ENCODE measurements around the gene VAV2. TPM values are rescaled to one million over a fixed set of nuclear protein-coding genes. Genes with fewer than 3 reads are reported as not detected.
A peak's percentile ranks its signal among the peaks of the same experiment; 100 is the strongest.

VAV2 gene
- total and polyA plus RNA-seq, 11 donors, result 3.3 to 9.9 (median 5.3) TPM

DNA sequence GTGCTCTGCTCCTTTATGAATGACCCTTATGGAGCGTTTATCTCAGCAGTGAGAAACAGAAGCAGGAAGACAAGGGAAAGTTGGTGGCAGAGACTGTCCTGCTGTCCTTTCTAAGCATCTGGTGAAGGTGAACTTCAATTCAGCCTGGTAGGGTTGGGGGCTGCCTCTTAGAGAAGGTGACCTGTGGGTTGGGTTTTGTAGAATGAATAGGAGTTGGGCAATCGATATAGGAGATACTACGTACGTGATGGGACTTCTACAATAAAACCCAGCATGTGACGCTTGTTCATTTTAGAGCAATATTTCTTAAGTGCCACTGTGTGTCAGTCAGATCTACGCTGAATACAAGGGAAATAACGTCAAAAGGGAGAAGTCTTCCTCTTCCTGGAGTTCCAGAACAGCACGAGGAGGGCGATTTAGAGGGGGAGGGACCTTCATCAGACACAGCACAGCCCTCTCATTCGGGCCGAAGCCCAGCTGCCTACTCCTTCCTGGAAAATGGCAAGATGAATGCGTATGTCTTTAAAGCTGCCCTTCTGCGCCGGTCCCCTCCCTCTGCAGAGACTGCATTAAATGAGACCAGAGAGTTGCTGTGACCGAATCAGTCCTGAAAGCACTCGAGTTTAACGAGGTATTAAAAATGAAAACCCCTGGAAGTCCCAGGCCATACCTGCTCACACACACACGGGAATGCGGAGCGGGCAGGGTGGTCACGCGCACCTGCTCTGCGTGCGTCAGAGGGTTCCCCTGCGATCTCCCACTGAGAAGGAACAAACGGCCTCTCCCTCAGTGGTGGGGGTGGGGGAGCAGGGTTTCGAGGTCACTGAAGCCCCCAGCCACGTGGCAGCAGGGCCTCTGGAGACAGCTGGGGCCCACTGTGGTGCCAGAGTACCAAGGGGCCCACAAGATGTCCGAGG, 168.7 kb downstream of the VAV2 start:
- Histone ChIP-seq H3K27me3 (no peaks in the 10 kb centered on the region), H3K36me3 (no peaks in the 10 kb centered on the region), H3K4me1 (peaks cover 0 to 12% (median 4%) of the 10 kb centered on the region in 12 donors), H3K4me3 (no peak overlapping the region), H3K9me3 (no peaks in the 10 kb centered on the region), H3K27ac (peak overlapping the region in 1 of 12 donors; percentile 37)
- peak in 2 of 4 donors; percentile 45 to 84 for ATAC-seq
- no peak for TF ChIP-seq CTCF (IDR thresholded peaks at IDR 0.05)
- TF ChIP-seq POLR2A (IDR thresholded peaks at IDR 0.05), result no peak
- WGBS, 4 donors, result 73 to 77% (median 76%) methylated on average over 28 to 29 of the region's 29 CpGs
- intact Hi-C loops (cut with DNase I), result no loop called here
- peak in 1 of 5 donors; percentile 40 for DNase-seq

GRCh38 chr9:133822430-133823065, 169.6 kb downstream of the VAV2 start:
- peak in 1 of 5 donors; percentile 11 for DNase-seq

DNA sequence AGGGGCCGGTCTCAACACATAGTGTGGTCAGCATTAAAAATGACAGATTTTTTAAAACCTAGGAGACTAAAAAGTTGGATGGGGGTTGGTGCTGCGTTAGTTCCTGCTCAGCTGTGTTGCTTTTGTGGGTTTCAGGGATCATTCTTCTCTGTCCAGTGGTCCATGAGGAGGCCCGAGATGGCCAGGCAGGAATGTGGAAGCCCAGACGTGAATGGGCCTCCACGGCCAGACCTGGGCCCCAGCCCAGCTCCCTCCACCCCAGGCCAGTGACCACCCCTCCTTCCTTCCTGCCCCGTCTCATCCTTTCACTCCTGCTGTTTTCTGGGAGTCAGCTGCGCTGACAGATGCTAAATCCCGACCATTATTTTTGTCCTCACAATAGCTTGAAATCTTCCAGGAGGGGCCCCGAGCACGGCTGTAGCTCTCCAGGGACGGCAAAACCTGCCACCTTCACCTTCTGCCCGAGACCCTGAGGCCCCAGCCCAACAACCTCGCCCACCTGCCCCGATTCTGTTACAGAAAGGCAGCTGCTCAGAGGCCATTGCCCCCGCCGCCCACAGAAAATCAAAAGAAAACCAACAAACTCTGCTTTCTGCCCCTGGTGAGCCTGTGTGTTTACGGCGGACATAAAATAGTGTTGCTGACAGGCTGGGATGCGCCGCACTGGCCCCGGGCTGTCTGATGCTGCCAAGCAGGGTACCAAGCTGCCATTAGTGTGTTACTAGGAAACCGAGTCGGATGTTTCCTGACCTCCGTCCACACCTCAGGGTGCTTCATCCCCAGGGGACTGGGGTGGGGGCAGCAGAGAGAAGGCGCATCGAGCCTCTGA, 170.3 kb downstream of the VAV2 start:
- ATAC-seq (no peak), DNase-seq (peak in 1 of 5 donors; percentile 34)
- intact Hi-C loops (cut with DNase I), result no loop called here

More at GRCh38 chr9:133822430-133823065, 169.6 kb downstream of the VAV2 start:
- 90 to 96% (median 94%) methylated on average over 16 of the region's 16 CpGs for WGBS, 4 donors
- Histone ChIP-seq H3K27ac (peak overlapping the region in 1 of 12 donors; percentile 37), H3K4me3 (no peak overlapping the region), H3K9me3 (no peaks in the 10 kb centered on the region), H3K36me3 (no peaks in the 10 kb centered on the region), H3K4me1 (peaks cover 0 to 12% (median 4%) of the 10 kb centered on the region in 12 donors), H3K27me3 (no peaks in the 10 kb centered on the region)
- intact Hi-C loops (cut with DNase I), result no loop called here
- no peak for ATAC-seq
- TF ChIP-seq POLR2A (IDR thresholded peaks at IDR 0.05) (no peak), CTCF (IDR thresholded peaks at IDR 0.05) (no peak)

DNA sequence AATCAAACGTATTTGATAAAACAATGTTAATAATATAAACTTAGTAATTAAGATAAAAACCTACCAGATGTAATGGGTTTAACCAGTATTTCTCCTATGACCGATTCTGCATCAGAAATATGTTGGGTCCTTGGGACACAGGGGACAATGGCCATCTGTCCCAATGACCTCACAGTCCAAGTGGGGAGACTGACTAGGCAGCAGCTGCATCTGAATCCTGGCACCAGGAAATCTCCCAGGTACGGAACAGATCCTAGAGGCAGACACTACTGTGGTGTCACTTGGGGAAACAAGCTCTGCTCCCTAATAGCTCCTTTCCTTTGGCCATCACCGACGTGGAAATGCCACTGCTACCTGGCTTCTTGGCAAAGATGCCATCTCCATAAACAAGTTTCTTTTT, 172.2 kb downstream of the VAV2 start:
- peaks cover 0 to 12% (median 0%) of the 10 kb centered on the region in 12 donors for H3K4me1 ChIP-seq

More for the DNA sequence above, 170.3 kb downstream of the VAV2 start:
- TF ChIP-seq POLR2A (IDR thresholded peaks at IDR 0.05), result no peak
- Histone ChIP-seq H3K27ac (no peak overlapping the region), H3K9me3 (no peaks in the 10 kb centered on the region), H3K36me3 (no peaks in the 10 kb centered on the region), H3K4me3 (no peak overlapping the region), H3K27me3 (no peaks in the 10 kb centered on the region), H3K4me1 (peaks cover 0 to 12% (median 4%) of the 10 kb centered on the region in 12 donors)
- 89 to 92% (median 90%) methylated on average over 26 of the region's 26 CpGs for WGBS, 4 donors

More for the DNA sequence above, 172.2 kb downstream of the VAV2 start:
- intact Hi-C loops (cut with DNase I), result no loop called here
- TF ChIP-seq POLR2A (IDR thresholded peaks at IDR 0.05) (no peak), CTCF (IDR thresholded peaks at IDR 0.05) (no peak)
- no peaks in the 10 kb centered on the region for H3K9me3 ChIP-seq
- H3K27ac ChIP-seq, result no peak overlapping the region
- 92 to 96% (median 94%) methylated on average over 5 of the region's 5 CpGs for WGBS, 4 donors
- H3K27me3 ChIP-seq, result no peaks in the 10 kb centered on the region
- H3K36me3 ChIP-seq, result no peaks in the 10 kb centered on the region
- DNase-seq, result no peak
- H3K4me3 ChIP-seq, result no peak overlapping the region
- ATAC-seq, result no peak

Data from heart left ventricle (tissue), 16 donors.